HEK293T (cell line): Measurements from ENCODE around the gene HMCES.

ENCODE experiments used
- ARNT ChIP-seq: fragments of 450-650 bp; IDR thresholded peaks from 2 replicates; pipeline ENCODE4 v1.6.1; 2017; ENCODE audit warnings: mild to moderate bottlenecking
- ELF4 ChIP-seq: fragments of 450-650 bp; IDR thresholded peaks from 2 replicates; pipeline ENCODE4 v1.6.1; 2017; ENCODE audit warnings: antibody characterized with exemption
- FOXA1 ChIP-seq: fragments of 450-650 bp; IDR thresholded peaks from 2 replicates; pipeline ENCODE4 v1.6.1; 2016; ENCODE audit warnings: mild to moderate bottlenecking
- FOXK2 ChIP-seq: fragments of 450-650 bp; IDR thresholded peaks from 2 replicates; pipeline ENCODE4 v1.6.1; 2016; ENCODE audit warnings: mild to moderate bottlenecking
- L3MBTL2 ChIP-seq: fragments of 450-650 bp; conservative IDR thresholded peaks from 2 replicates; pipeline ENCODE4 v1.6.1; 2016; ENCODE audit warnings: mild to moderate bottlenecking
- PKNOX1 ChIP-seq: fragments of 450-650 bp; IDR thresholded peaks from 2 replicates; pipeline ENCODE4 v1.6.1; 2016
- SP1 ChIP-seq: fragments of 450-650 bp; IDR thresholded peaks from 2 replicates; pipeline ENCODE4 v1.6.1; 2017
- SUZ12 ChIP-seq: fragments of 450-650 bp; IDR thresholded peaks from 2 replicates; pipeline ENCODE4 v1.6.1; 2016; ENCODE audit warnings: mild to moderate bottlenecking
- TARDBP ChIP-seq: fragments of 450-650 bp; IDR thresholded peaks from 2 replicates; pipeline ENCODE4 v1.6.1; 2016
- ZNF384 ChIP-seq: fragments of 450-650 bp; IDR thresholded peaks from 2 replicates; pipeline ENCODE4 v1.6.1; 2016

GRCh38 chr3:129345971-129346370, 67.3 kb downstream of the HMCES start:
- TF ChIP-seq ELF4 = no peak
- no peak for TF ChIP-seq TARDBP
- TF ChIP-seq SP1 = no peak
- TF ChIP-seq PKNOX1 = no peak
- TF ChIP-seq ARNT = no peak
- no peak for TF ChIP-seq ZNF384
- no peak for TF ChIP-seq FOXK2
- no peak for TF ChIP-seq L3MBTL2
- TF ChIP-seq SUZ12 = no peak
- TF ChIP-seq FOXA1 = no peak
